HepG2 (cell line): ENCODE measurements around the gene SOX12. TPM values are rescaled to one million over a fixed set of nuclear protein-coding genes. Genes with fewer than 3 reads are reported as not detected.

Experiments used
- HDAC6 ChIP-seq: fragments of 200-600 bp; sonication (generic); IDR thresholded peaks from 2 replicates; pipeline ENCODE4 v1.7.0; 2017; ENCODE audit warnings: mild to moderate bottlenecking, antibody characterized with exemption, low read length, low read depth
- HHEX ChIP-seq: IDR thresholded peaks from 2 replicates; pipeline ENCODE4 v1.6.1; 2016; ENCODE audit warnings: control low read depth
- HINFP ChIP-seq: sonication (generic); formaldehyde crosslinking; IDR thresholded peaks from 2 replicates; pipeline ENCODE4 v1.4.0; 2020; ENCODE audit warnings: low read depth, mild to moderate bottlenecking, missing genetic modification reagents
- KDM6A ChIP-seq: IDR thresholded peaks from 2 replicates; pipeline ENCODE4 v1.6.1; 2016; ENCODE audit warnings: low read depth
- MEF2D ChIP-seq: sonication (generic); formaldehyde crosslinking; IDR thresholded peaks from 2 replicates; pipeline ENCODE4 v1.5.1; 2020; ENCODE audit warnings: mild to moderate bottlenecking, missing genetic modification reagents
- MLLT10 ChIP-seq: sonication (generic); formaldehyde crosslinking; IDR thresholded peaks from 2 replicates; pipeline ENCODE4 v1.4.0; 2020; ENCODE audit warnings: missing genetic modification reagents
- MLX ChIP-seq: IDR thresholded peaks from 2 replicates; pipeline ENCODE4 v1.6.1; 2016
- NFATC3 ChIP-seq: sonication (generic); formaldehyde crosslinking; IDR thresholded peaks from 2 replicates; pipeline ENCODE4 v1.5.1; 2020; ENCODE audit warnings: mild to moderate bottlenecking, missing genetic modification reagents
- NFRKB ChIP-seq: fragments of 450-650 bp; IDR thresholded peaks from 2 replicates; pipeline ENCODE4 v1.6.1; 2017
- PLRG1 ChIP-seq: fragments of 450-650 bp; conservative IDR thresholded peaks from 2 replicates; pipeline ENCODE4 v1.6.1; 2016
- REXO4 ChIP-seq: sonication (generic); formaldehyde crosslinking; IDR thresholded peaks from 2 replicates; pipeline ENCODE4 v1.8.0; 2022; ENCODE audit warnings: missing genetic modification reagents, mild to moderate bottlenecking, borderline replicate concordance
- SAP130 ChIP-seq: IDR thresholded peaks from 2 replicates; pipeline ENCODE4 v1.6.1; 2016; ENCODE audit warnings: low read depth
- SNAPC5 ChIP-seq: sonication (generic); formaldehyde crosslinking; IDR thresholded peaks from 2 replicates; pipeline ENCODE4 v1.8.1; 2023; ENCODE audit warnings: mild to moderate bottlenecking, missing genetic modification reagents, borderline replicate concordance
- ZBTB25 ChIP-seq: IDR thresholded peaks from 2 replicates; pipeline ENCODE4 v1.6.1; 2018; ENCODE audit warnings: missing genetic modification reagents
- ZBTB33 ChIP-seq: sonication (generic); formaldehyde crosslinking; IDR thresholded peaks from 2 replicates; pipeline ENCODE4 v1.4.0; 2020; ENCODE audit warnings: missing genetic modification reagents
- ZNF576 ChIP-seq: sonication (generic); formaldehyde crosslinking; IDR thresholded peaks from 2 replicates; pipeline ENCODE4 v1.4.0; 2020; ENCODE audit warnings: mild to moderate bottlenecking, missing genetic modification reagents
- ZNF800 ChIP-seq: sonication (generic); formaldehyde crosslinking; IDR thresholded peaks from 2 replicates; pipeline ENCODE4 v1.4.0; 2020; ENCODE audit warnings: missing genetic modification reagents
- polyA plus RNA-seq, 8 experiments: library from polyadenylated mRNA; depleted of rRNA in 3 of 8; stranded (reverse) in 7 of 8; unstranded in 1 of 8; fragments of >200 nt; fragmentation: Illumina TruSeq in 4 of 8; extraction: Trizol in 4 of 8; gene quantifications; 2 replicates each; pipeline versions ENCODE4 v1.2.1 to v1.2.3, GENCODE V29; 2011 to 2016; ENCODE audit warnings: low read depth in 4 of 8, missing spikeins in 1 of 8, mixed read lengths in 1 of 8; ENCODE audit not compliant: insufficient read depth in 1 of 8
- total RNA-seq, 5 experiments: library from RNA; depleted of rRNA; stranded (reverse); fragments of >200 nt; fragmentation: Illumina TruSeq; extraction: Trizol; gene quantifications; 2 replicates each; pipeline ENCODE4 v1.2.3, GENCODE V29; 2016; ENCODE audit warnings: low read depth in 1 of 5
- TF ChIP-seq, protein P1 (sequence below): IDR thresholded peaks from 2 replicates; pipeline ENCODE4 v1.6.1; 2016; ENCODE audit warnings: missing genetic modification reagents, missing compliant biosample characterization
- TF ChIP-seq, protein P2 (sequence below): fragments of 450-650 bp; IDR thresholded peaks from 2 replicates; pipeline ENCODE4 v1.6.1; 2016

The SOX12 gene
- total and polyA plus RNA-seq, 2 of the 13 experiments (the other 11 are each of a cell fraction or from before 2014, with no cell fraction given) = 10.0 to 18.7 TPM

GRCh38 chr20:370151-370600, 44.8 kb downstream of the SOX12 start (continued):
- TF ChIP-seq NFATC3 (CRISPR knock-in tag) (peak; percentile 92; the same call in 1 of the 2 replicates), KDM6A (CRISPR knock-in tag) (peak; percentile 53; the same call in 1 of the 2 replicates), HDAC6 (no peak), ZBTB25 (CRISPR knock-in tag) (peak; percentile 47; the same call in 1 of the 2 replicates), ZNF800 (CRISPR knock-in tag) (no peak), PLRG1 (no peak), MLLT10 (no peak), SNAPC5 (CRISPR knock-in tag) (no peak), HINFP (no peak), ZNF576 (CRISPR knock-in tag) (no peak), REXO4 (no peak), MLX (CRISPR knock-in tag) (peak; percentile 28; the same call in 1 of the 2 replicates), ZBTB33 (CRISPR knock-in tag) (peak; percentile 79), HHEX (CRISPR knock-in tag) (no peak), MEF2D (CRISPR knock-in tag) (peak; percentile 100), SAP130 (CRISPR knock-in tag) (peak; percentile 77; the same call in 1 of the 2 replicates), NFRKB (no peak)
- TF ChIP-seq, protein P1, sequence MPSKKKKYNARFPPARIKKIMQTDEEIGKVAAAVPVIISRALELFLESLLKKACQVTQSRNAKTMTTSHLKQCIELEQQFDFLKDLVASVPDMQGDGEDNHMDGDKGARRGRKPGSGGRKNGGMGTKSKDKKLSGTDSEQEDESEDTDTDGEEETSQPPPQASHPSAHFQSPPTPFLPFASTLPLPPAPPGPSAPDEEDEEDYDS (CRISPR knock-in tag) = peak; percentile 71
- TF ChIP-seq, protein P2, sequence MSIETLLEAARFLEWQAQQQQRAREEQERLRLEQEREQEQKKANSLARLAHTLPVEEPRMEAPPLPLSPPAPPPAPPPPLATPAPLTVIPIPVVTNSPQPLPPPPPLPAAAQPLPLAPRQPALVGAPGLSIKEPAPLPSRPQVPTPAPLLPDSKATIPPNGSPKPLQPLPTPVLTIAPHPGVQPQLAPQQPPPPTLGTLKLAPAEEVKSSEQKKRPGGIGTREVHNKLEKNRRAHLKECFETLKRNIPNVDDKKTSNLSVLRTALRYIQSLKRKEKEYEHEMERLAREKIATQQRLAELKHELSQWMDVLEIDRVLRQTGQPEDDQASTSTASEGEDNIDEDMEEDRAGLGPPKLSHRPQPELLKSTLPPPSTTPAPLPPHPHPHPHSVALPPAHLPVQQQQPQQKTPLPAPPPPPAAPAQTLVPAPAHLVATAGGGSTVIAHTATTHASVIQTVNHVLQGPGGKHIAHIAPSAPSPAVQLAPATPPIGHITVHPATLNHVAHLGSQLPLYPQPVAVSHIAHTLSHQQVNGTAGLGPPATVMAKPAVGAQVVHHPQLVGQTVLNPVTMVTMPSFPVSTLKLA = no peak
